ENCODE results near the gene UBE2J2.

DNA sequence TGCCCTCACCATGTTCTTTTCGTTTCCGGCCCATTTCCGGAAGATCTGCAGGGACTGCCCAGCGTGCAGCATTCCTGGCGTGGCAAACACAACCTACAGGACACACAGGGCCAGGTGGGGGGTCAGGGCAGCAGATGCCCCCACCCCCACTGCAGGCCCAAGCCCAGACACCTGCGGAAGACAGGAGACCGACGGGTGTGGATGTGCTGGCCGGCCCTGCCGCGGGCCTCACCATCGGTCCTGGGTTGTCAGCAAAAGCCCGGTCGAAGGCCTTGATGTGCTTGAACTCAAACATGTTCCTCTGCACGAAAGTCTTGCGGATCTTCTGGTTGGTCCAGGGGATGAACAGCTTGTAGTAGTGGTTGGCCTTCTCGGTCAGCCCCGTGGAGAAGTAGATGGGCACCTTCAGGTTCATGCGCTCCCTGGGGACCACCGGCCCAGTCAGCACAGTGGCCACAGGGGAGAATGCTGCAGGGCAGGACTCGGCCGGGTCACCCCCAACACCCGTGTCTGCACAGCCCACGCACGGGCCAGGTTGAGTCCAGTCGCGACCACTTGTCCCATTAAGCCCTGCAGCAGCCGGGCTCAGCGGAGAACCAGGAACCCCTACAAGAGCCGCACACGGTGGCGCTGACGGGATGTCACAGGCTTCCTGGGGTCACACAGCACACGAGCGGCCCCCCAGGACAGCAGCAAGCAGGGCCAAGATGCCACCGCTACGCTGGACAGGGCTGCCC lies 40.0 kb upstream of the UBE2J2 start:
- TF ChIP-seq CTCF (IDR thresholded peaks at IDR 0.05) (no peak), POLR2A (IDR thresholded peaks at IDR 0.05) (no peak)

Data from body of pancreas (tissue), 4 donors.